ENCODE data around the gene LRP1B.

Gene LRP1B

DNA sequence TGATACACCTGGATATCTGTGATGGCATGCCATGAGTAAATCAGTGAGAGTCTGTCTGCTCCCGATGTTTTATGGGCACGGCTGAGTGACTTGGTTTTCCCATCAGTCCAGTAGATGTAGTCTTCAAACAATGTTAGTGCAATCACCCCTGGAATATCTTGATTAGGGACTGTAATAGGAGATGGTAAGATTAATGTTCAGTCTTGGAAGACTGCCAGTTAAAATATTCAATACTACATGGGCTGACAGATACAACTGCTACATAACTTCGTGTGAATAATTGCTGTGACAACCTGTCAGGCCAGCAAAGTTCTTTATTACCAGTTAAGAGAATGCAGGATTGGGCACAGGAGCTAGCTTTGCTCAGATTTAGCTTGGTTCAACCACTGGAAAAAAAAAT is 1673.3 kb downstream of the LRP1B start:
- Histone ChIP-seq H4K20me1 (ENCODE audit: insufficient read depth, low read length) (no peaks in the 10 kb centered on the region), H2AFZ (ENCODE audit: low read length) (no peak overlapping the region), H3F3A (ENCODE audit: insufficient read depth, low read length) (no peaks in the 10 kb centered on the region), H3K4me2 (ENCODE audit: low read length) (no peak overlapping the region), H3K79me2 (ENCODE audit: insufficient read depth, low read length) (no peaks in the 10 kb centered on the region), H3K36me3 (ENCODE audit: insufficient read depth, low read length) (no peaks in the 10 kb centered on the region), H3K9me3 (ENCODE audit: low read length) (no peaks in the 10 kb centered on the region), H3K27ac (ENCODE audit: low read depth, low read length, poor library complexity, severe bottlenecking) (no peak overlapping the region), H3K4me1 (ENCODE audit: insufficient read depth, low read length, severe bottlenecking) (no peaks in the 10 kb centered on the region), H3K9me2 (ENCODE audit: low read depth, low read length) (no peaks in the 10 kb centered on the region), H3K9ac (ENCODE audit: low read length) (no peak overlapping the region), H3K4me3 (ENCODE audit: low read depth, low read length, poor library complexity, severe bottlenecking) (no peak overlapping the region), H3K27me3 (ENCODE audit: insufficient read depth, low read length) (no peaks in the 10 kb centered on the region)
- TF ChIP-seq, protein P1, sequence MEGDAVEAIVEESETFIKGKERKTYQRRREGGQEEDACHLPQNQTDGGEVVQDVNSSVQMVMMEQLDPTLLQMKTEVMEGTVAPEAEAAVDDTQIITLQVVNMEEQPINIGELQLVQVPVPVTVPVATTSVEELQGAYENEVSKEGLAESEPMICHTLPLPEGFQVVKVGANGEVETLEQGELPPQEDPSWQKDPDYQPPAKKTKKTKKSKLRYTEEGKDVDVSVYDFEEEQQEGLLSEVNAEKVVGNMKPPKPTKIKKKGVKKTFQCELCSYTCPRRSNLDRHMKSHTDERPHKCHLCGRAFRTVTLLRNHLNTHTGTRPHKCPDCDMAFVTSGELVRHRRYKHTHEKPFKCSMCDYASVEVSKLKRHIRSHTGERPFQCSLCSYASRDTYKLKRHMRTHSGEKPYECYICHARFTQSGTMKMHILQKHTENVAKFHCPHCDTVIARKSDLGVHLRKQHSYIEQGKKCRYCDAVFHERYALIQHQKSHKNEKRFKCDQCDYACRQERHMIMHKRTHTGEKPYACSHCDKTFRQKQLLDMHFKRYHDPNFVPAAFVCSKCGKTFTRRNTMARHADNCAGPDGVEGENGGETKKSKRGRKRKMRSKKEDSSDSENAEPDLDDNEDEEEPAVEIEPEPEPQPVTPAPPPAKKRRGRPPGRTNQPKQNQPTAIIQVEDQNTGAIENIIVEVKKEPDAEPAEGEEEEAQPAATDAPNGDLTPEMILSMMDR (IDR thresholded peaks at IDR 0.05; ENCODE audit: low read length) = no peak
- no peak for TF ChIP-seq EZH2 (IDR thresholded peaks at IDR 0.05; ENCODE audit: borderline replicate concordance, low read length)

DNA sequence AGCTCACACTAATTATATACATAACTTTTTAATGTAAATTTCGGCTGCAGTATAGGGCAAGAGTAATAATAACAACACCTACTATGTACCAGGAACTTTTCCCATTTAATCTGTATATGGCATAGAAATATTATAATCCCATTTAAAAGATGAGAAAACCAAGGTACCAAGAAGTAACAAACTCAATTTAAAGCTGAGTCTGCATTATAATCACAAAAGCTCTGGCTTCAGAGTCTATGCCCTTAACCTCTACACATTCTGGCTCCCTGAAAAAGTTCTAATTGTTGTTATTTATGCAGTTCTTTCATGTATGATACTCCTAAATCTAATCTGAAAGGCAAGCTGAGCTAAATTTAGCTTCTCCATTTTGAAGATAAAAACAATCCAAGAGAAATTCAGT is 1675.5 kb downstream of the LRP1B start:
- no peaks in the 10 kb centered on the region for H3K4me1 ChIP-seq (ENCODE audit: insufficient read depth, low read length, severe bottlenecking)
- H3F3A ChIP-seq (ENCODE audit: insufficient read depth, low read length) = no peaks in the 10 kb centered on the region
- H2AFZ ChIP-seq (ENCODE audit: low read length) = no peak overlapping the region
- no peaks in the 10 kb centered on the region for H4K20me1 ChIP-seq (ENCODE audit: insufficient read depth, low read length)
- no peaks in the 10 kb centered on the region for H3K9me2 ChIP-seq (ENCODE audit: low read depth, low read length)
- no peak overlapping the region for H3K4me2 ChIP-seq (ENCODE audit: low read length)
- TF ChIP-seq, protein P1 (IDR thresholded peaks at IDR 0.05; ENCODE audit: low read length) = no peak
- TF ChIP-seq EZH2 (IDR thresholded peaks at IDR 0.05; ENCODE audit: borderline replicate concordance, low read length) = no peak
- no peak overlapping the region for H3K27ac ChIP-seq (ENCODE audit: low read depth, low read length, poor library complexity, severe bottlenecking)
- H3K9me3 ChIP-seq (ENCODE audit: low read length) = no peaks in the 10 kb centered on the region
- no peaks in the 10 kb centered on the region for H3K27me3 ChIP-seq (ENCODE audit: insufficient read depth, low read length)
- H3K4me3 ChIP-seq (ENCODE audit: low read depth, low read length, poor library complexity, severe bottlenecking) = no peak overlapping the region
- no peaks in the 10 kb centered on the region for H3K36me3 ChIP-seq (ENCODE audit: insufficient read depth, low read length)
- H3K79me2 ChIP-seq (ENCODE audit: insufficient read depth, low read length) = no peaks in the 10 kb centered on the region
- no peak overlapping the region for H3K9ac ChIP-seq (ENCODE audit: low read length)

GRCh38 chr2:140454717-140455116 is 1676.1 kb downstream of the LRP1B start:
- H3K4me3 ChIP-seq (ENCODE audit: low read depth, low read length, poor library complexity, severe bottlenecking) = no peak overlapping the region
- H3K27ac ChIP-seq (ENCODE audit: low read depth, low read length, poor library complexity, severe bottlenecking) = no peak overlapping the region
- no peak overlapping the region for H2AFZ ChIP-seq (ENCODE audit: low read length)
- no peak overlapping the region for H3K9ac ChIP-seq (ENCODE audit: low read length)
- H3K9me3 ChIP-seq (ENCODE audit: low read length) = no peaks in the 10 kb centered on the region
- no peaks in the 10 kb centered on the region for H4K20me1 ChIP-seq (ENCODE audit: insufficient read depth, low read length)
- no peaks in the 10 kb centered on the region for H3K79me2 ChIP-seq (ENCODE audit: insufficient read depth, low read length)
- H3K36me3 ChIP-seq (ENCODE audit: insufficient read depth, low read length) = no peaks in the 10 kb centered on the region
- H3K9me2 ChIP-seq (ENCODE audit: low read depth, low read length) = no peaks in the 10 kb centered on the region
- TF ChIP-seq, protein P1 (IDR thresholded peaks at IDR 0.05; ENCODE audit: low read length) = no peak
- no peak for TF ChIP-seq EZH2 (IDR thresholded peaks at IDR 0.05; ENCODE audit: borderline replicate concordance, low read length)
- H3K4me2 ChIP-seq (ENCODE audit: low read length) = no peak overlapping the region
- H3F3A ChIP-seq (ENCODE audit: insufficient read depth, low read length) = no peaks in the 10 kb centered on the region
- no peaks in the 10 kb centered on the region for H3K27me3 ChIP-seq (ENCODE audit: insufficient read depth, low read length)
- H3K4me1 ChIP-seq (ENCODE audit: insufficient read depth, low read length, severe bottlenecking) = no peaks in the 10 kb centered on the region
